B cell (primary cell): ENCODE results near the gene SCART1. TPM values are rescaled to one million over a fixed set of nuclear protein-coding genes. Genes with fewer than 3 reads are reported as not detected.

Experiments used
- ATAC-seq: fragments of 200-7000 bp; cut with Tn5 transposase; one replicate; pipeline ENCODE4 v1.10.0; 2021; ENCODE audit warnings: low read depth, mild to moderate bottlenecking, moderate number of reproducible peaks, moderate library complexity
- CTCF ChIA-PET: fragments of 350-600 bp; sonication (Branson Sonifier 250); formaldehyde crosslinking; loops from one replicate; lab custom pipeline; 2021; ENCODE audit warnings: antibody characterized with exemption, inconsistent platforms; lab: Charles Lee
- POLR2A ChIA-PET: fragments of 350-600 bp; sonication (Branson Sonifier 250); formaldehyde crosslinking; loops from one replicate; lab custom pipeline; 2021; ENCODE audit warnings: antibody characterized with exemption; lab: Charles Lee
- DNase-seq: peaks from one replicate; pipeline ENCODE4 v3.0.0; 2013
- H2AFZ ChIP-seq: 2 replicates; pipeline ENCODE4 v1.6.1; 2012; ENCODE audit warnings: mild to moderate bottlenecking, low read depth, low read length; ENCODE audit not compliant: insufficient read depth, poor library complexity, severe bottlenecking
- H3K27ac ChIP-seq, 2 donors: 1 replicate in 1 of 2; 2 replicates in 1 of 2; pipeline ENCODE4 v1.5.1; 2012 to 2013; ENCODE audit warnings: low read length in 2 of 2, mild to moderate bottlenecking in 2 of 2, moderate library complexity in 1 of 2
- H3K27me3 ChIP-seq, 4 experiments: fragments of 200-600 bp in 1 of 4; sonication (generic) in 1 of 4; replicated peaks in 1 of 4; 1 replicate in 2 of 4; 2 replicates in 2 of 4; pipeline versions ENCODE4 v1.6.1 to v1.7.0; 2013 to 2016; ENCODE audit warnings: low read length in 3 of 4, mild to moderate bottlenecking in 2 of 4, mixed read lengths in 1 of 4, moderate library complexity in 1 of 4; ENCODE audit not compliant: insufficient read depth in 4 of 4, control insufficient read depth in 3 of 4; ENCODE audit errors: control extremely low read depth in 1 of 4
- H3K36me3 ChIP-seq, 2 experiments: replicated peaks in 1 of 2; 1 replicate in 1 of 2; 2 replicates in 1 of 2; pipeline versions ENCODE4 v1.6.1 to v1.7.1; 2013; ENCODE audit warnings: low read length in 1 of 2; ENCODE audit not compliant: insufficient read depth in 2 of 2, control insufficient read depth in 1 of 2; ENCODE audit errors: control extremely low read depth in 1 of 2, extremely low read depth in 1 of 2
- H3K4me1 ChIP-seq, 2 donors: fragments of 200-600 bp in 1 of 2; sonication (generic) in 1 of 2; 1 replicate in 1 of 2; 2 replicates in 1 of 2; pipeline versions ENCODE4 v1.5.1 to v1.6.1; 2013 to 2017; ENCODE audit warnings: low read length in 2 of 2; ENCODE audit not compliant: control insufficient read depth in 2 of 2, insufficient read depth in 2 of 2
- H3K4me2 ChIP-seq: replicated peaks from 2 replicates; pipeline ENCODE3; 2012; ENCODE audit warnings: mild to moderate bottlenecking, low read depth, low read length; ENCODE audit not compliant: poor library complexity, severe bottlenecking
- H3K4me3 ChIP-seq, 5 experiments: fragments of 200-600 bp in 1 of 5; sonication (generic) in 1 of 5; 1 replicate in 3 of 5; 2 replicates in 2 of 5; pipeline versions ENCODE4 v1.5.1 to v1.7.0; 2011 to 2016; ENCODE audit warnings: low read length in 4 of 5, mild to moderate bottlenecking in 4 of 5, low read depth in 2 of 5, control low read depth in 1 of 5, moderate library complexity in 1 of 5; ENCODE audit not compliant: insufficient read depth in 1 of 5; ENCODE audit errors: control extremely low read depth in 1 of 5, extremely low read depth in 1 of 5
- H3K79me2 ChIP-seq: fragments of 200-600 bp; sonication (generic); one replicate; pipeline ENCODE4 v1.6.0; 2016; ENCODE audit warnings: low read length; ENCODE audit not compliant: control insufficient read depth, insufficient read depth
- H3K9ac ChIP-seq: fragments of 200-600 bp; sonication (generic); 2 replicates; pipeline ENCODE4 v1.6.1; 2017; ENCODE audit warnings: mild to moderate bottlenecking, low read length, moderate library complexity
- H3K9me3 ChIP-seq, 3 donors: one replicate each; pipeline versions ENCODE4 v1.6.1 to v1.7.1; 2013; ENCODE audit warnings: low read length in 2 of 3; ENCODE audit not compliant: control insufficient read depth in 2 of 3, insufficient read depth in 1 of 3; ENCODE audit errors: control extremely low read depth in 1 of 3
- H4K20me1 ChIP-seq: 2 replicates; pipeline ENCODE4 v1.6.0; 2012; ENCODE audit warnings: mild to moderate bottlenecking, low read length; ENCODE audit not compliant: insufficient read depth, control insufficient read depth, poor library complexity, severe bottlenecking
- H3K27ac Mint-ChIP-seq: one replicate; pipeline ENCODE4 v1.8.0; 2021; ENCODE audit warnings: mixed read lengths
- H3K27me3 Mint-ChIP-seq: one replicate; pipeline ENCODE4 v1.8.0; 2021; ENCODE audit warnings: mixed read lengths
- H3K4me1 Mint-ChIP-seq: one replicate; pipeline ENCODE4 v1.8.0; 2021; ENCODE audit warnings: mixed read lengths
- H3K4me3 Mint-ChIP-seq: one replicate; pipeline ENCODE4 v1.8.0; 2021; ENCODE audit warnings: mixed read lengths
- H3K9me3 Mint-ChIP-seq: one replicate; pipeline ENCODE4 v1.8.0; 2022; ENCODE audit warnings: mixed read lengths; ENCODE audit not compliant: insufficient read depth
- EZH2 ChIP-seq: IDR thresholded peaks from 2 replicates; pipeline ENCODE4 v1.6.1; 2012; ENCODE audit warnings: borderline replicate concordance, low read depth, mild to moderate bottlenecking, moderate library complexity, low read length; ENCODE audit not compliant: insufficient read depth, poor library complexity, severe bottlenecking
- WGBS: methylation state at CpG from one replicate; pipeline ENCODE4 v1.1.5; 2013; ENCODE audit warnings: missing lambda C conversion rate; ENCODE audit not compliant: insufficient coverage; 5-methylcytosine and 5-hydroxymethylcytosine counted together
- intact Hi-C: fragments of 100-400 bp; cut with micrococcal nuclease; formaldehyde crosslinking; loops from one replicate; pipeline ENCODE4 v1.10.0; 2022
- polyA plus RNA-seq: library from polyadenylated mRNA; depleted of rRNA; stranded (reverse); fragments of >200 nt; gene quantifications from 2 replicates; pipeline ENCODE4 v1.2.3, GENCODE V29; 2012
- total RNA-seq, 2 donors: library from RNA; stranded (reverse); fragments of 120-200 nt in 1 of 2; gene quantifications; 1 replicate in 1 of 2; 2 replicates in 1 of 2; pipeline versions ENCODE4 v1.2.3 to v1.2.4, GENCODE V29; 2013 to 2022
- TF ChIP-seq, protein P1 (sequence below): fragments of 200-600 bp; IDR thresholded peaks from one replicate; pipeline ENCODE4 v1.8.0; 2022; ENCODE audit warnings: antibody characterized with exemption, mild to moderate bottlenecking

Gene SCART1
- total and polyA plus RNA-seq, 2 donors (not counting 1 experiment from before 2014, with no cell fraction given) = 4.1 to 4.7 TPM

DNA sequence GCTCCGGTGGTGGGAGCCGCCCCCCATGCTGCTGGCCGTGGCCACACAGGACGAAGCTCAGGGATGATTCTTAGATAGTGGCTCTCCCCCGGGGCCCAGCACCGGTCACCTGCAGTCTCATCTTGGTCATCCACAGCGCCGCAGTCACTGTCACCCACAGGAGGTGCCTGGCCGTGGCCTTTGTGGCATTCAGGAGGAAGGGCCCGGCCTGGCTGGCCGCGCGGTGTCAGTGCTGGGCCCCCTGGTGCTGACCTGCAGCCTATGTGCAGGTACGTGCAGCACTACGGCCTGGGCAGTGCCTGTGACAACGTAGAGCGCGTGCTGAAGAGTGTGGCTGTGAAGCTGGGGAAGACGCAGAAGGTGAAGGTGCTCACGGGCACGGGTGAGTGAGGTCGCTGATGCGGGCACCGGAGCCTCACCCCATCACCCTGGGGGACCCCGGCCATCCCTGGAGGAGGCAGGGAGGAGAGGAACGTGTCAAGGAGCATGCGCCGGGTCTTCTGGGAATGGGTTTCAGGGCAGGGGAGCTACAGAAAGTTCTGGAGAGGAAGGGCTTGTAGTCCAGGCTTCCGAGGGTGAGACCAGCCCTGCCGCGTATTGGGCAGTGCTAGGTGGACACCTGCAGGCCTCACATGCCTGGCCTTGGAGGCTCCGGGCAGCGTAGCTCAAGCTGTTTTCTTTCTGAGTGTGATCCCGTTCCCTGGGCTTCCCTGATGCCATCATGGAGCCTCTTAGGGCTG, 34.4 kb upstream of the SCART1 start:
- H3K27me3 ChIP-seq = peaks cover 0 to 4% (median 2%) of the 10 kb centered on the region in 4 experiments
- WGBS = 95% methylated on average over 34 of the region's 34 CpGs
- peaks cover 0 to 3% (median 0%) of the 10 kb centered on the region in 3 donors for H3K9me3 ChIP-seq
- H3K4me1 ChIP-seq = peaks cover 2 to 5% of the 10 kb centered on the region in 2 donors
- H3K9me3 Mint-ChIP-seq = no peaks in the 10 kb centered on the region
- H3K4me3 Mint-ChIP-seq = no peak overlapping the region
- H3K9ac ChIP-seq = no peak overlapping the region
- CTCF ChIA-PET = interaction anchor here (1.6 kb wide), 1 partner anchor 90 kb away, joined by 4 read pairs; no protein-coding TSS in a partner anchor
- DNase-seq (no peak), ATAC-seq (no peak)
- intact Hi-C loops = no loop called here
- H3K27ac ChIP-seq = no peak overlapping the region
- H3K4me2 ChIP-seq = no peak overlapping the region
- POLR2A ChIA-PET = interaction anchor here (0.5 kb wide), 1 partner anchor 22 kb away, joined by 6 read pairs; no protein-coding TSS in a partner anchor
- peaks cover 8 to 17% of the 10 kb centered on the region in 2 experiments for H3K36me3 ChIP-seq
- H3K27ac Mint-ChIP-seq = no peak overlapping the region
- H3K4me3 ChIP-seq = no peak overlapping the region
- no peaks in the 10 kb centered on the region for H3K27me3 Mint-ChIP-seq
- no peak overlapping the region for H2AFZ ChIP-seq
- peaks cover 6% of the 10 kb centered on the region for H3K4me1 Mint-ChIP-seq
- H3K79me2 ChIP-seq = peaks cover 32% of the 10 kb centered on the region
- no peak for TF ChIP-seq EZH2
- TF ChIP-seq, protein P1, sequence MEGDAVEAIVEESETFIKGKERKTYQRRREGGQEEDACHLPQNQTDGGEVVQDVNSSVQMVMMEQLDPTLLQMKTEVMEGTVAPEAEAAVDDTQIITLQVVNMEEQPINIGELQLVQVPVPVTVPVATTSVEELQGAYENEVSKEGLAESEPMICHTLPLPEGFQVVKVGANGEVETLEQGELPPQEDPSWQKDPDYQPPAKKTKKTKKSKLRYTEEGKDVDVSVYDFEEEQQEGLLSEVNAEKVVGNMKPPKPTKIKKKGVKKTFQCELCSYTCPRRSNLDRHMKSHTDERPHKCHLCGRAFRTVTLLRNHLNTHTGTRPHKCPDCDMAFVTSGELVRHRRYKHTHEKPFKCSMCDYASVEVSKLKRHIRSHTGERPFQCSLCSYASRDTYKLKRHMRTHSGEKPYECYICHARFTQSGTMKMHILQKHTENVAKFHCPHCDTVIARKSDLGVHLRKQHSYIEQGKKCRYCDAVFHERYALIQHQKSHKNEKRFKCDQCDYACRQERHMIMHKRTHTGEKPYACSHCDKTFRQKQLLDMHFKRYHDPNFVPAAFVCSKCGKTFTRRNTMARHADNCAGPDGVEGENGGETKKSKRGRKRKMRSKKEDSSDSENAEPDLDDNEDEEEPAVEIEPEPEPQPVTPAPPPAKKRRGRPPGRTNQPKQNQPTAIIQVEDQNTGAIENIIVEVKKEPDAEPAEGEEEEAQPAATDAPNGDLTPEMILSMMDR = no peak
- H4K20me1 ChIP-seq = peaks cover 50% of the 10 kb centered on the region

GRCh38 chr10:133420028-133420427, 33.7 kb upstream of the SCART1 start:
- intact Hi-C loops = no loop called here
- no peak overlapping the region for H3K27ac Mint-ChIP-seq
- H3K27me3 ChIP-seq = peaks cover 0 to 4% (median 2%) of the 10 kb centered on the region in 4 experiments
- H3K4me3 ChIP-seq = no peak overlapping the region
- H2AFZ ChIP-seq = no peak overlapping the region
- 98% methylated on average over 16 of the region's 17 CpGs for WGBS
- H3K9me3 Mint-ChIP-seq = no peaks in the 10 kb centered on the region
- no peak for ATAC-seq
- POLR2A ChIA-PET = interaction anchor here (0.5 kb wide), 1 partner anchor 22 kb away, joined by 6 read pairs; no protein-coding TSS in a partner anchor
- CTCF ChIA-PET = no interaction called here
- H3K9ac ChIP-seq = no peak overlapping the region
- H3K4me1 Mint-ChIP-seq = peaks cover 6% of the 10 kb centered on the region
- no peaks in the 10 kb centered on the region for H3K27me3 Mint-ChIP-seq
- H3K27ac ChIP-seq = no peak overlapping the region
- peaks cover 0 to 1% (median 0%) of the 10 kb centered on the region in 3 donors for H3K9me3 ChIP-seq
- peaks cover 2 to 5% of the 10 kb centered on the region in 2 donors for H3K4me1 ChIP-seq
- no peak for DNase-seq
- peaks cover 30% of the 10 kb centered on the region for H3K79me2 ChIP-seq
- H3K4me2 ChIP-seq = no peak overlapping the region
- H3K36me3 ChIP-seq = peaks cover 8 to 17% of the 10 kb centered on the region in 2 experiments
- no peak overlapping the region for H3K4me3 Mint-ChIP-seq
- TF ChIP-seq, protein P1 = no peak
- TF ChIP-seq EZH2 = no peak
- H4K20me1 ChIP-seq = peaks cover 48% of the 10 kb centered on the region
